WTC11 (cell line): ENCODE results near the gene GGA2. TPM values are rescaled to one million over a fixed set of nuclear protein-coding genes. Genes with fewer than 3 reads are reported as not detected.

Experiments
- ATAC-seq: fragments of 200-7000 bp; cut with Tn5 transposase; 2 replicates; pipeline ENCODE4 v1.10.0; 2021; ENCODE audit warnings: mild to moderate bottlenecking, moderate library complexity
- CTCF ChIA-PET: fragments of 300-600 bp; sonication (Branson Sonifier 250); formaldehyde crosslinking; loops from one replicate; lab custom pipeline; 2021; ENCODE audit warnings: antibody characterized with exemption; lab: Charles Lee
- POLR2A ChIA-PET: fragments of 350-600 bp; sonication (Branson Sonifier 250); formaldehyde crosslinking; loops from one replicate; lab custom pipeline; 2021; ENCODE audit warnings: antibody characterized with exemption; lab: Charles Lee
- DNase-seq: peaks from one replicate; pipeline ENCODE4 v3.0.0; 2021; ENCODE audit warnings: low spot score
- H3K27ac Mint-ChIP-seq: 2 replicates; pipeline ENCODE4 v1.8.0; 2021; ENCODE audit warnings: mixed read lengths
- H3K27me3 Mint-ChIP-seq: 2 replicates; pipeline ENCODE4 v1.8.0; 2021; ENCODE audit warnings: low read depth, mild to moderate bottlenecking, moderate library complexity, mixed read lengths
- H3K36me3 Mint-ChIP-seq: 2 replicates; pipeline ENCODE4 v1.8.0; 2021; ENCODE audit warnings: mixed read lengths
- H3K4me1 Mint-ChIP-seq: 2 replicates; pipeline ENCODE4 v1.8.0; 2022; ENCODE audit warnings: mixed read lengths
- H3K4me3 Mint-ChIP-seq: 2 replicates; pipeline ENCODE4 v1.8.0; 2021; ENCODE audit warnings: mild to moderate bottlenecking, moderate library complexity, mixed read lengths
- H3K9me3 Mint-ChIP-seq: 2 replicates; pipeline ENCODE4 v1.8.0; 2021; ENCODE audit warnings: mixed read lengths
- CBFB ChIP-seq: sonication (generic); formaldehyde crosslinking; IDR thresholded peaks from 2 replicates; pipeline ENCODE4 v1.8.1; 2022; ENCODE audit warnings: mild to moderate bottlenecking, low read depth, missing genetic modification reagents
- CREB1 ChIP-seq: sonication (generic); formaldehyde crosslinking; IDR thresholded peaks from 2 replicates; pipeline ENCODE4 v1.8.0; 2023; ENCODE audit warnings: mild to moderate bottlenecking, missing genetic modification reagents
- ERG ChIP-seq: fragments of 250-450 bp; sonication (Bioruptor Pico); IDR thresholded peaks from 2 replicates; pipeline ENCODE4 v1.8.0; 2021; ENCODE audit warnings: mild to moderate bottlenecking
- ETV6 ChIP-seq: sonication (generic); formaldehyde crosslinking; IDR thresholded peaks from 2 replicates; pipeline ENCODE4 v1.8.1; 2022; ENCODE audit warnings: mild to moderate bottlenecking, missing genetic modification reagents
- HMGXB4 ChIP-seq: sonication (generic); formaldehyde crosslinking; IDR thresholded peaks from 2 replicates; pipeline ENCODE4 v1.8.1; 2023; ENCODE audit warnings: mild to moderate bottlenecking, moderate library complexity, missing genetic modification reagents
- MXD4 ChIP-seq: fragments of 250-450 bp; sonication (Bioruptor Pico); IDR thresholded peaks from 2 replicates; pipeline ENCODE4 v1.8.0; 2021; ENCODE audit warnings: mild to moderate bottlenecking, moderate library complexity, borderline replicate concordance
- MYBL2 ChIP-seq: sonication (generic); formaldehyde crosslinking; IDR thresholded peaks from 2 replicates; pipeline ENCODE4 v1.8.1; 2023; ENCODE audit warnings: mild to moderate bottlenecking, moderate library complexity, missing genetic modification reagents
- NFE2L1 ChIP-seq: sonication (generic); formaldehyde crosslinking; IDR thresholded peaks from 2 replicates; pipeline ENCODE4 v1.8.1; 2023; ENCODE audit warnings: missing genetic modification reagents
- SMAD3 ChIP-seq: sonication (generic); formaldehyde crosslinking; IDR thresholded peaks from 2 replicates; pipeline ENCODE4 v1.8.0; 2022; ENCODE audit warnings: missing genetic modification reagents, mild to moderate bottlenecking, borderline replicate concordance
- USF2 ChIP-seq: sonication (generic); formaldehyde crosslinking; IDR thresholded peaks from 2 replicates; pipeline ENCODE4 v1.8.1; 2023; ENCODE audit warnings: mild to moderate bottlenecking, missing genetic modification reagents, moderate library complexity
- ZNF121 ChIP-seq: sonication (generic); formaldehyde crosslinking; IDR thresholded peaks from 2 replicates; pipeline ENCODE4 v1.8.0; 2023; ENCODE audit warnings: missing genetic modification reagents
- ZNF263 ChIP-seq: sonication (generic); formaldehyde crosslinking; IDR thresholded peaks from 2 replicates; pipeline ENCODE4 v1.8.1; 2022; ENCODE audit warnings: low read depth, mild to moderate bottlenecking, moderate library complexity, missing genetic modification reagents
- ZNF396 ChIP-seq: fragments of 250-450 bp; sonication (Bioruptor Pico); IDR thresholded peaks from 2 replicates; pipeline ENCODE4 v1.8.0; 2021; ENCODE audit warnings: mild to moderate bottlenecking, moderate library complexity, borderline replicate concordance
- total RNA-seq: library from RNA; stranded (reverse); gene quantifications from 3 replicates; pipeline ENCODE4 v1.2.3, GENCODE V29; 2021
- TF ChIP-seq, protein P1 (sequence below): fragments of 250-450 bp; sonication (Bioruptor Pico); IDR thresholded peaks from 2 replicates; pipeline ENCODE4 v1.9.0; 2021; ENCODE audit warnings: mild to moderate bottlenecking, borderline replicate concordance
- TF ChIP-seq, protein P2 (sequence below): sonication (generic); formaldehyde crosslinking; IDR thresholded peaks from 2 replicates; pipeline ENCODE4 v1.8.0; 2023; ENCODE audit warnings: missing genetic modification reagents
- TF ChIP-seq, protein P3 (sequence below): sonication (generic); formaldehyde crosslinking; IDR thresholded peaks from 2 replicates; pipeline ENCODE4 v1.8.1; 2023; ENCODE audit warnings: mild to moderate bottlenecking, missing genetic modification reagents

The GGA2 gene
- total RNA-seq, 1 experiment from 2014 or later: 107 TPM

GRCh38 chr16:23420011-23420410, 90.3 kb downstream of the GGA2 start (continued):
- TF ChIP-seq, protein P1, sequence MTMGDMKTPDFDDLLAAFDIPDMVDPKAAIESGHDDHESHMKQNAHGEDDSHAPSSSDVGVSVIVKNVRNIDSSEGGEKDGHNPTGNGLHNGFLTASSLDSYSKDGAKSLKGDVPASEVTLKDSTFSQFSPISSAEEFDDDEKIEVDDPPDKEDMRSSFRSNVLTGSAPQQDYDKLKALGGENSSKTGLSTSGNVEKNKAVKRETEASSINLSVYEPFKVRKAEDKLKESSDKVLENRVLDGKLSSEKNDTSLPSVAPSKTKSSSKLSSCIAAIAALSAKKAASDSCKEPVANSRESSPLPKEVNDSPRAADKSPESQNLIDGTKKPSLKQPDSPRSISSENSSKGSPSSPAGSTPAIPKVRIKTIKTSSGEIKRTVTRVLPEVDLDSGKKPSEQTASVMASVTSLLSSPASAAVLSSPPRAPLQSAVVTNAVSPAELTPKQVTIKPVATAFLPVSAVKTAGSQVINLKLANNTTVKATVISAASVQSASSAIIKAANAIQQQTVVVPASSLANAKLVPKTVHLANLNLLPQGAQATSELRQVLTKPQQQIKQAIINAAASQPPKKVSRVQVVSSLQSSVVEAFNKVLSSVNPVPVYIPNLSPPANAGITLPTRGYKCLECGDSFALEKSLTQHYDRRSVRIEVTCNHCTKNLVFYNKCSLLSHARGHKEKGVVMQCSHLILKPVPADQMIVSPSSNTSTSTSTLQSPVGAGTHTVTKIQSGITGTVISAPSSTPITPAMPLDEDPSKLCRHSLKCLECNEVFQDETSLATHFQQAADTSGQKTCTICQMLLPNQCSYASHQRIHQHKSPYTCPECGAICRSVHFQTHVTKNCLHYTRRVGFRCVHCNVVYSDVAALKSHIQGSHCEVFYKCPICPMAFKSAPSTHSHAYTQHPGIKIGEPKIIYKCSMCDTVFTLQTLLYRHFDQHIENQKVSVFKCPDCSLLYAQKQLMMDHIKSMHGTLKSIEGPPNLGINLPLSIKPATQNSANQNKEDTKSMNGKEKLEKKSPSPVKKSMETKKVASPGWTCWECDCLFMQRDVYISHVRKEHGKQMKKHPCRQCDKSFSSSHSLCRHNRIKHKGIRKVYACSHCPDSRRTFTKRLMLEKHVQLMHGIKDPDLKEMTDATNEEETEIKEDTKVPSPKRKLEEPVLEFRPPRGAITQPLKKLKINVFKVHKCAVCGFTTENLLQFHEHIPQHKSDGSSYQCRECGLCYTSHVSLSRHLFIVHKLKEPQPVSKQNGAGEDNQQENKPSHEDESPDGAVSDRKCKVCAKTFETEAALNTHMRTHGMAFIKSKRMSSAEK: no peak
- TF ChIP-seq ZNF396 (CRISPR knock-in tag) (no peak), HMGXB4 (CRISPR knock-in tag) (no peak), ZNF263 (CRISPR knock-in tag) (no peak), CREB1 (CRISPR knock-in tag) (no peak), MXD4 (CRISPR knock-in tag) (no peak), MYBL2 (CRISPR knock-in tag) (no peak), ETV6 (CRISPR knock-in tag) (no peak), ERG (CRISPR knock-in tag) (no peak), ZNF121 (no peak)
- TF ChIP-seq, protein P2, sequence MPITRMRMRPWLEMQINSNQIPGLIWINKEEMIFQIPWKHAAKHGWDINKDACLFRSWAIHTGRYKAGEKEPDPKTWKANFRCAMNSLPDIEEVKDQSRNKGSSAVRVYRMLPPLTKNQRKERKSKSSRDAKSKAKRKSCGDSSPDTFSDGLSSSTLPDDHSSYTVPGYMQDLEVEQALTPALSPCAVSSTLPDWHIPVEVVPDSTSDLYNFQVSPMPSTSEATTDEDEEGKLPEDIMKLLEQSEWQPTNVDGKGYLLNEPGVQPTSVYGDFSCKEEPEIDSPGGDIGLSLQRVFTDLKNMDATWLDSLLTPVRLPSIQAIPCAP (CRISPR knock-in tag): no peak
- TF ChIP-seq, protein P3, sequence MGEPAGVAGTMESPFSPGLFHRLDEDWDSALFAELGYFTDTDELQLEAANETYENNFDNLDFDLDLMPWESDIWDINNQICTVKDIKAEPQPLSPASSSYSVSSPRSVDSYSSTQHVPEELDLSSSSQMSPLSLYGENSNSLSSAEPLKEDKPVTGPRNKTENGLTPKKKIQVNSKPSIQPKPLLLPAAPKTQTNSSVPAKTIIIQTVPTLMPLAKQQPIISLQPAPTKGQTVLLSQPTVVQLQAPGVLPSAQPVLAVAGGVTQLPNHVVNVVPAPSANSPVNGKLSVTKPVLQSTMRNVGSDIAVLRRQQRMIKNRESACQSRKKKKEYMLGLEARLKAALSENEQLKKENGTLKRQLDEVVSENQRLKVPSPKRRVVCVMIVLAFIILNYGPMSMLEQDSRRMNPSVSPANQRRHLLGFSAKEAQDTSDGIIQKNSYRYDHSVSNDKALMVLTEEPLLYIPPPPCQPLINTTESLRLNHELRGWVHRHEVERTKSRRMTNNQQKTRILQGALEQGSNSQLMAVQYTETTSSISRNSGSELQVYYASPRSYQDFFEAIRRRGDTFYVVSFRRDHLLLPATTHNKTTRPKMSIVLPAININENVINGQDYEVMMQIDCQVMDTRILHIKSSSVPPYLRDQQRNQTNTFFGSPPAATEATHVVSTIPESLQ (CRISPR knock-in tag): no peak
- TF ChIP-seq, all 79 proteins: peak for 0

DNA sequence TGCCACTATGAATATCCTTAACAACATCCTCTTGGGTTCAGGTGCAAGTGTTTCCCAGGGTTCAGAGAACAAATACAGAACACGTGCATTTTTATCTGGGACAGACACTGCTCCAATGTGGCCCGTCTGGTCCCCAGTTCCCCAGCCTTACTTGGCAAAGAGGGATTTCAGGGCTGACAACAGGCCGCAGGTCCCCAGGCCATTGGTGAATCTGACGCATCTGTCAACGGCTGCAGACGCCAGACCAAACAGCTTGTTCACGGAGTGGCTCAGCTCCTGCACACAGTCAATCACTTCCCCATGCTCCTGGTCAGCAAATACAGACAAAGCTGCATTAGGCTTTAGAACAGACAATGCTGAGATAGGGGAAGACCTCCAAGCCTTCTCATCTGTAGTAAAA, 93.5 kb downstream of the GGA2 start:
- peaks cover 19% of the 10 kb centered on the region for H3K36me3 Mint-ChIP-seq
- H3K27me3 Mint-ChIP-seq: no peaks in the 10 kb centered on the region
- ChIA-PET CTCF (interaction anchor here (3.5 kb wide), 1 partner anchor 19 kb away, joined by 16 read pairs; no protein-coding TSS in a partner anchor), POLR2A (no interaction called here)
- H3K4me1 Mint-ChIP-seq: peaks cover 9% of the 10 kb centered on the region
- H3K27ac Mint-ChIP-seq: no peak overlapping the region
- DNase-seq (no peak), ATAC-seq (no peak)
- H3K9me3 Mint-ChIP-seq: no peaks in the 10 kb centered on the region
- H3K4me3 Mint-ChIP-seq: no peak overlapping the region
- TF ChIP-seq USF2 (CRISPR knock-in tag) (no peak), SMAD3 (CRISPR knock-in tag) (no peak), CBFB (no peak), NFE2L1 (CRISPR knock-in tag) (no peak)
